ENCODE measurements around the gene TMEM200A. TPM values are rescaled to one million over a fixed set of nuclear protein-coding genes. Genes with fewer than 3 reads are reported as not detected.

Gene TMEM200A
- total and polyA plus RNA-seq, 8 donors = 0.23 to 8.8 (median 1.3) TPM; not detected in 2

GRCh38 chr6:130412556-130413290, 46.9 kb downstream of the TMEM200A start:
- H3K4me3 ChIP-seq = no peak overlapping the region
- no peak for TF ChIP-seq POLR2AphosphoS5 (IDR thresholded peaks at IDR 0.05)
- no peak for TF ChIP-seq POLR2A (IDR thresholded peaks at IDR 0.05)
- TF ChIP-seq, protein P1, sequence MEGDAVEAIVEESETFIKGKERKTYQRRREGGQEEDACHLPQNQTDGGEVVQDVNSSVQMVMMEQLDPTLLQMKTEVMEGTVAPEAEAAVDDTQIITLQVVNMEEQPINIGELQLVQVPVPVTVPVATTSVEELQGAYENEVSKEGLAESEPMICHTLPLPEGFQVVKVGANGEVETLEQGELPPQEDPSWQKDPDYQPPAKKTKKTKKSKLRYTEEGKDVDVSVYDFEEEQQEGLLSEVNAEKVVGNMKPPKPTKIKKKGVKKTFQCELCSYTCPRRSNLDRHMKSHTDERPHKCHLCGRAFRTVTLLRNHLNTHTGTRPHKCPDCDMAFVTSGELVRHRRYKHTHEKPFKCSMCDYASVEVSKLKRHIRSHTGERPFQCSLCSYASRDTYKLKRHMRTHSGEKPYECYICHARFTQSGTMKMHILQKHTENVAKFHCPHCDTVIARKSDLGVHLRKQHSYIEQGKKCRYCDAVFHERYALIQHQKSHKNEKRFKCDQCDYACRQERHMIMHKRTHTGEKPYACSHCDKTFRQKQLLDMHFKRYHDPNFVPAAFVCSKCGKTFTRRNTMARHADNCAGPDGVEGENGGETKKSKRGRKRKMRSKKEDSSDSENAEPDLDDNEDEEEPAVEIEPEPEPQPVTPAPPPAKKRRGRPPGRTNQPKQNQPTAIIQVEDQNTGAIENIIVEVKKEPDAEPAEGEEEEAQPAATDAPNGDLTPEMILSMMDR (IDR thresholded peaks at IDR 0.05) = no peak
- TF ChIP-seq EP300 (IDR thresholded peaks at IDR 0.05) = no peak
- peaks cover 0 to 7% (median 1%) of the 10 kb centered on the region in 4 donors for H3K9me3 ChIP-seq
- H3K27me3 ChIP-seq = no peaks in the 10 kb centered on the region
- H3K27ac ChIP-seq = no peak overlapping the region
- DNase-seq = no peak
- H3K4me1 ChIP-seq = no peaks in the 10 kb centered on the region
- H3K36me3 ChIP-seq = no peaks in the 10 kb centered on the region
- intact Hi-C loops (cut with DNase I; ENCODE audit: low total_unique reads) = no loop called here
- WGBS, 5 donors = 57 to 87% (median 62%) methylated on average over 1 of the region's 1 CpG

DNA sequence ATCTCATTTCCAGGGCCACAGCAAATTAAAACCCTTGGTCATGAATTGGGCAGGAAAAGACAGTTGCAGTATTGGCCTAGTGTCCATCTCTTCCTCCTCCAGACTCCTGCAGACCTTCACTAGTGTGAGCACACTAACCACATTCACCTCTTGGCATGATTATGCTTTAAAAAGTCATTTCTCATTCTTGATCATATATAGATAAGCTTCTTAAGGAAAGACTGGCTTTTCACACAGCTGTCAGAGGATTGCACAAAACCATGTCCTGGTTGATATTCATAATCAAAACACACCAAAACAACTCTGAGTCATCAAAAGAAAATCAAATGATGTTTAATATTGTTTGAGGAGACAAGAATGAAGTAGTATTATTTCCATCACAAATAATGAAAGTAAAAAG, 52.1 kb downstream of the TMEM200A start:
- no peaks in the 10 kb centered on the region for H3K4me1 ChIP-seq
- intact Hi-C loops (cut with DNase I; ENCODE audit: low total_unique reads) = no loop called here
- H3K4me3 ChIP-seq = no peak overlapping the region
- no peaks in the 10 kb centered on the region for H3K27me3 ChIP-seq
- no peak for DNase-seq
- TF ChIP-seq, protein P1 (IDR thresholded peaks at IDR 0.05) = no peak
- no peak for TF ChIP-seq POLR2AphosphoS5 (IDR thresholded peaks at IDR 0.05)
- TF ChIP-seq POLR2A (IDR thresholded peaks at IDR 0.05) = no peak
- no peak for TF ChIP-seq EP300 (IDR thresholded peaks at IDR 0.05)
- H3K9me3 ChIP-seq = no peaks in the 10 kb centered on the region
- no peak overlapping the region for H3K27ac ChIP-seq
- H3K36me3 ChIP-seq = no peaks in the 10 kb centered on the region

- no peak for DNase-seq
- TF ChIP-seq POLR2AphosphoS5 (IDR thresholded peaks at IDR 0.05) (no peak), EP300 (IDR thresholded peaks at IDR 0.05) (no peak), POLR2A (IDR thresholded peaks at IDR 0.05) (no peak)
- TF ChIP-seq, protein P1 (IDR thresholded peaks at IDR 0.05) = no peak
- 91 to 97% (median 95%) methylated on average over 4 of the region's 4 CpGs for WGBS, 5 donors
- Histone ChIP-seq H3K27ac (no peak overlapping the region), H3K27me3 (no peaks in the 10 kb centered on the region), H3K4me3 (no peak overlapping the region), H3K36me3 (no peaks in the 10 kb centered on the region), H3K9me3 (no peaks in the 10 kb centered on the region), H3K4me1 (no peaks in the 10 kb centered on the region)
- intact Hi-C loops (cut with DNase I; ENCODE audit: low total_unique reads) = no loop called here
Measured at GRCh38 chr6:130420911-130421310, 55.1 kb downstream of the TMEM200A start.

GRCh38 chr6:130421585-130421984, 55.8 kb downstream of the TMEM200A start:
- Histone ChIP-seq H3K36me3 (no peaks in the 10 kb centered on the region), H3K9me3 (no peaks in the 10 kb centered on the region), H3K4me3 (no peak overlapping the region), H3K27me3 (no peaks in the 10 kb centered on the region), H3K27ac (no peak overlapping the region), H3K4me1 (no peaks in the 10 kb centered on the region)
- TF ChIP-seq POLR2AphosphoS5 (IDR thresholded peaks at IDR 0.05) (no peak), POLR2A (IDR thresholded peaks at IDR 0.05) (no peak), EP300 (IDR thresholded peaks at IDR 0.05) (no peak)
- TF ChIP-seq, protein P1 (IDR thresholded peaks at IDR 0.05) = no peak
- intact Hi-C loops (cut with DNase I; ENCODE audit: low total_unique reads) = no loop called here
- 78 to 97% (median 87%) methylated on average over 1 of the region's 1 CpG for WGBS, 5 donors
- no peak for DNase-seq

Data from stomach (tissue), 9 donors.